Omental fat pad (tissue), 4 donors: Measurements from ENCODE around the gene PRKCE. TPM values are rescaled to one million over a fixed set of nuclear protein-coding genes. Genes with fewer than 3 reads are reported as not detected.

Source experiments
- ATAC-seq: fragments of 150-250 bp; one replicate; pipeline ENCODE4 v1.9.1; 2016; ENCODE audit warnings: mild to moderate bottlenecking, moderate library complexity; ENCODE audit not compliant: low FRiP score
- DNase-seq: peaks from one replicate; pipeline ENCODE4 v3.0.0-alpha.2; 2019; ENCODE audit warnings: low spot score
- total RNA-seq, 4 donors: library from RNA; depleted of rRNA; stranded (reverse); fragments of >200 nt; gene quantifications; one replicate each; pipeline ENCODE4 v1.1.0, GENCODE V29; 2016
- TF ChIP-seq, protein P1 (sequence below), 3 donors: fragments of 450-650 bp; IDR thresholded peaks; one replicate each; pipeline ENCODE4 v1.5.1; 2016 to 2017; ENCODE audit warnings: antibody characterized with exemption in 3 of 3, mild to moderate bottlenecking in 3 of 3, moderate library complexity in 2 of 3

The PRKCE gene
- total RNA-seq, 4 donors from 2014 or later = 8.8 to 24.3 (median 14.0) TPM

DNA sequence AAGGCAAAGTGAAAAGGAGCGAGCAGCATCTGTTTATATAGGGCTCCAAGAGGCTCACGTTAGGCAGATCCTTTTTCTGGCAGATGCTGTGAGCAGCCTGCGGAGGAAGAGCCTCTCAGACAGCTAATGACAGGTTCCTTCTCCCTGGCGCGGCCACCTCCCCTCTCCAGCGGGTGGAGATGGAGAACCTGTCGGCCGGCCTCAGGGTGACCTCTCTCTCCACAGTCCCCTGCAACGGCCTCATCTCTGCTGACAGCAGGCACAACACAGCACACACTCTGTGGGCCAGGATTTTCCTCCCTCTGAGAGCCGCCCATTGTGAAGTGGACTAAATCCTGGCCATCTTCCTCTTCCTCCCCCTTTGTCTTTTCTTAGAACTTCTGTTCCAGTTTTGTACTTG lies 119.8 kb downstream of the PRKCE start:
- DNase-seq = no peak
- TF ChIP-seq, protein P1, sequence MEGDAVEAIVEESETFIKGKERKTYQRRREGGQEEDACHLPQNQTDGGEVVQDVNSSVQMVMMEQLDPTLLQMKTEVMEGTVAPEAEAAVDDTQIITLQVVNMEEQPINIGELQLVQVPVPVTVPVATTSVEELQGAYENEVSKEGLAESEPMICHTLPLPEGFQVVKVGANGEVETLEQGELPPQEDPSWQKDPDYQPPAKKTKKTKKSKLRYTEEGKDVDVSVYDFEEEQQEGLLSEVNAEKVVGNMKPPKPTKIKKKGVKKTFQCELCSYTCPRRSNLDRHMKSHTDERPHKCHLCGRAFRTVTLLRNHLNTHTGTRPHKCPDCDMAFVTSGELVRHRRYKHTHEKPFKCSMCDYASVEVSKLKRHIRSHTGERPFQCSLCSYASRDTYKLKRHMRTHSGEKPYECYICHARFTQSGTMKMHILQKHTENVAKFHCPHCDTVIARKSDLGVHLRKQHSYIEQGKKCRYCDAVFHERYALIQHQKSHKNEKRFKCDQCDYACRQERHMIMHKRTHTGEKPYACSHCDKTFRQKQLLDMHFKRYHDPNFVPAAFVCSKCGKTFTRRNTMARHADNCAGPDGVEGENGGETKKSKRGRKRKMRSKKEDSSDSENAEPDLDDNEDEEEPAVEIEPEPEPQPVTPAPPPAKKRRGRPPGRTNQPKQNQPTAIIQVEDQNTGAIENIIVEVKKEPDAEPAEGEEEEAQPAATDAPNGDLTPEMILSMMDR (IDR thresholded peaks at IDR 0.05) = no peak
- ATAC-seq = no peak

DNA sequence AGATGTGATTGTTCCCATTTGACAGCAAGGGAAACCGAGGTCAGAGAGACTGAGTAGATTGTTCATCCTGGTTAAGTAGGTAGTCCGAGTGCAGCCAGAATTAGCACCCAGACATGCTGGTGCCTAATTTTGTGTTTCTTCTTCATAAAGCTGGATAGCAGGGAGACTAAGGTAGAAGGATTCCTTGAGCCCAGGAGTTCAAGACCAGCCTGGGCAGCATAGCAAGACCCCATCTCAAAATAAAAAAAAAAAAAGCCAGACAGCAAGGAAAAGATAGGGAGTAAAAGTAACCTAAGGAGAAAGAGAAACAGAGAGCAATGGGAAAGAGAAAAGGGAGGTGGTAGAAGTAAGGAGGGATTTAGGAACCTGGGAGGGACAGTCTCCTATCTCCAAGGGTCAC lies 120.6 kb downstream of the PRKCE start:
- no peak for ATAC-seq
- DNase-seq = no peak
- TF ChIP-seq, protein P1 (IDR thresholded peaks at IDR 0.05) = no peak

DNA sequence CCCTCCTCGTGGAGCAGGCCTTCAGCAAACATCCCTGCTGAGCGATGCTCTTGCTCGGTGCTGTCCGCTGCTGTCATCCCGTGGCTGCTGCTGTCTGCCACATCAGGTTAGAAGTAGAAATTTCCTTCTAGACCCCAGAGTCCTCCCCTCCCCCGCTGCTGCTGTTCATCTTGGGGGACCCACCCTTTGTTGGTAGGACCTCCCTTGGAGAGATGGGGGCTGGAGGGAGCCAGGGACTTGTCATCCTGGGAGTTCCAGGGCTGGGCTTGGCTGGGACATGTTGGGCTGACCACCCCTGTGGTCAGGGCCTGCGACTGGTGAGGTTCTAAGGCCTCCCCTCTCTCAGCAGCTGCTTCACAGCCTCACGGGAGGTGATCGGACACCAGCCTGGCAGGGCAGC lies 122.4 kb downstream of the PRKCE start:
- no peak for DNase-seq
- no peak for ATAC-seq
- TF ChIP-seq, protein P1 (IDR thresholded peaks at IDR 0.05) = no peak

DNA sequence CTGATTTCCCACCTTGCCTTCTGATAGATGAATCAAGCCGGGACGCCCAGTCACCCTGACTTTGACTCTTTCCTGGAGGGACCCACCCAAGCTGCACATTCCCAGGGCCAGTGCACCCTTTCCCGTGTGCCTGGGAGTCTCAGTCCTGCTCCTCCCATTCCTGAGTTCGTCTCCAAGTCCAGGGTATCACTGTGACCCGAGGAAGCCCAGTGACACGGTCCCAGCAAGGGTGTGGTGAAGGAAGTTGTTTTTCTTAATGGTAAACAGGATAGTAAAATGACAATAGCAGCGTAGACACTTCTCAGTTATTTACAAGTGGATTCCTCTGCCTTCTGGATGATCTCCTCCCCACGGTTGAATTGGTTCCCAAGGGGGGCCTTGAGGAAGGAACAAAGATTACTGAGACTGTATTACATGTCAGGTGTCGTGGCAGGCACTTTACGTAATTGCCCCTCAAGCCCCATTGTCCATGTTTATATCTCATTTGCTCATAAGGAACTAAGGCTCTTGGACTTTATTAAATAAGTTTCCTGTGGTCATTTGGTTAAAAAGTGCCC lies 123.3 kb downstream of the PRKCE start:
- ATAC-seq = no peak
- TF ChIP-seq, protein P1 (IDR thresholded peaks at IDR 0.05) = no peak
- DNase-seq = no peak

DNA sequence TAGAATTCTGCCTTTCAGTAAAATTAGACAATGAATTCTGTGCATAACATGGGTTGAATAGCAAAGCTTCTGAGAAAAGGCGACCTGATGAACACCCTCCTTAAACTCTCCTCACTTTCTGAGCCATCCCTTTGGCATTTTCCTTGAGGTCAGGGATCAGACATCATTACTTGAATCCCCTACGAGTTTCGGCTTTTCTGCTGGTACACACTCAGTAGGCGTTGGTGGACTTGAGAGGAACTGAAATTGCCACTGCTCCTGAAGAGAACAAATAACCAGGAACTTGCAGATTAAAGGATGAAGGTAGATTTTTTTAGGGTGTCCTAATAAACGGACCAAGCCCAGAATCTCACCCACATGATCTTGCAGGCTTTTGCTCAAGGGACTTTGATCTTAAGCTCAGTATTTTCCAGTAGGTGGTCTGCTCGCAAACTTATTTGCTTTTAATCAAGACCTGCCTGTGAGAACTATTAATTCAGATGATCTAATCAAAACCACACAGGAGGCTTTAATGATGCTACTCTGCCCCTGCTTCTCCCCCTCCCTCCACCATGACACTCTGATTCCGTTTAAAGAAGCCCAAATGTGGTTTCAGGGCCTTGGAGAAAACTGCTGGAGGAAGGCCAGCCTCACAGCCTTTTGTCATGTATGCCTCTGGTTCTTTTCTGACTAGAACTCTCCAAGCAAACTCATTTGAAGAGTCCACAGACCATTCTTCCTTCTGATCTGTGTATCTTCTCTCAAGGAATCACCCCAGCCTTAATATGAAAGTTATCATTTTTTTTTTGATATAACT lies 124.9 kb downstream of the PRKCE start:
- ATAC-seq (no peak), DNase-seq (no peak)
- TF ChIP-seq, protein P1 (IDR thresholded peaks at IDR 0.05) = no peak

DNA sequence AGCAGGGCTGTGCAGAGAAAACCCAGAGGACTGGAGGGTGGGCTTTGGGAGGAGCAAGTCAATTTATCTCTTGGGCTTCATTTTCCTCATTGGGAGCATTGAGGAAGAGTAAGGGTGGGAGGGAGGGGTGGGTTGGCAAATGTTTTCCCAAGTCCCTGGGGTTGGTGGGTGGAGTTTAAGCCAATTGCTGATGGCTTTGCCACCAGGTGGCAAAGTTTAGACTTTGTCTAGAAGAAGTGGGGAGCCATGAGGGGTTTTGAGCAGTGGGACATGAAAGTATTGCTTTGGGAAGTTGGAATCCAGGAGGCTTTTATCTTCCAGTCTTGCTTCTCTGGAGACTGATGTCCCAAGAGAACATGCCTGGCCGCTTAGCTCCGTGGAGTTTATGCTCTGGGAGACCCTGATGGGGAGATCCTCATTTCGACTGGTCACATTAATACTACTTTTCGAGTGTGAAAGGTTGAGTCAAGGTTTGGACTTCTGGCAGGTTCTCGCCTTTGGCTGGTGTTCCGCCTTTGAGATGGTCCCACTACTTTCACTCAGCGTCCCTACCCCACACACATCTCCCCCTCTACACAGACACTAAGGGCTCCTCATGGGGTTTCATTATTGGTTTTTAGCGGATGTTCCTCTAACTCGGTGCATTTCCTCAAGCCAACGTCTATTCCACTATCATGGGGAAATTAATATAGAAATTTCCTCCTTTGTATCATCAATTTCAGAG lies 126.7 kb downstream of the PRKCE start:
- TF ChIP-seq, protein P1 (IDR thresholded peaks at IDR 0.05) = no peak
- no peak for ATAC-seq
- no peak for DNase-seq
